Measurements from ENCODE around the gene PRRG3.

PRRG3 gene

GRCh38 chrX:151734446-151734845 lies 39.2 kb downstream of the PRRG3 start, which contains the start of gene CNGA2:
Gene CNGA2, plus strand, starts transcription at chrX:151734746. Its CDS starts 3,738 bp downstream, at chrX:151738484.
- TF ChIP-seq EZH2phosphoT487 (IDR thresholded peaks at IDR 0.05; ENCODE audit: low read length) (no peak), EZH2 (optimal IDR thresholded peaks at IDR 0.05; ENCODE audit: low read depth, low read length) (no peak), CTCF (IDR thresholded peaks at IDR 0.05; ENCODE audit: low read length) (no peak)
- Histone ChIP-seq H3K4me1 (ENCODE audit: low read length) (no peaks in the 10 kb centered on the region), H3K4me3 (ENCODE audit: low read length) (no peak within 1 kb of the TSS), H3K9me2 (replicated peaks; ENCODE audit: insufficient read depth, low read length) (no peaks in the 10 kb centered on the region), H2AFZ (ENCODE audit: low read length) (no peak within 1 kb of the TSS), H3K9ac (ENCODE audit: low read length) (no peak within 1 kb of the TSS), H3K9me3 (replicated peaks; ENCODE audit: insufficient read depth, low read length) (no peaks in the 10 kb centered on the region), H4K20me1 (ENCODE audit: insufficient read depth, low read length) (no peaks in the 10 kb centered on the region), H3K79me2 (ENCODE audit: low read length) (no peaks in the 10 kb centered on the region), H3K4me2 (ENCODE audit: low read depth, low read length) (no peak within 1 kb of the TSS), H3K27me3 (replicated peaks; ENCODE audit: insufficient read depth, low read length) (no peaks in the 10 kb centered on the region), H3K36me3 (replicated peaks; ENCODE audit: insufficient read depth, low read length) (no peaks in the 10 kb centered on the region), H3F3A (ENCODE audit: insufficient read depth, low read length) (no peaks in the 10 kb centered on the region), H3K27ac (ENCODE audit: low read length) (no peak within 1 kb of the TSS)
- no peak for DNase-seq

GRCh38 chrX:151735219-151735618 lies 40.0 kb downstream of the PRRG3 start:
- H3K9me3 ChIP-seq (replicated peaks; ENCODE audit: insufficient read depth, low read length): no peaks in the 10 kb centered on the region
- no peak for TF ChIP-seq EZH2 (optimal IDR thresholded peaks at IDR 0.05; ENCODE audit: low read depth, low read length)
- TF ChIP-seq EZH2phosphoT487 (IDR thresholded peaks at IDR 0.05; ENCODE audit: low read length): no peak
- TF ChIP-seq CTCF (IDR thresholded peaks at IDR 0.05; ENCODE audit: low read length): no peak

GRCh38 chrX:151736685-151737084 lies 41.4 kb downstream of the PRRG3 start:
- H3K27me3 ChIP-seq (replicated peaks; ENCODE audit: insufficient read depth, low read length): no peaks in the 10 kb centered on the region
- H4K20me1 ChIP-seq (ENCODE audit: insufficient read depth, low read length): no peaks in the 10 kb centered on the region
- DNase-seq: no peak
- no peak overlapping the region for H3K27ac ChIP-seq (ENCODE audit: low read length)
- H3K4me3 ChIP-seq (ENCODE audit: low read length): no peak overlapping the region
- no peaks in the 10 kb centered on the region for H3K9me3 ChIP-seq (replicated peaks; ENCODE audit: insufficient read depth, low read length)
- H3K36me3 ChIP-seq (replicated peaks; ENCODE audit: insufficient read depth, low read length): no peaks in the 10 kb centered on the region
- no peak overlapping the region for H3K9ac ChIP-seq (ENCODE audit: low read length)
- TF ChIP-seq EZH2 (optimal IDR thresholded peaks at IDR 0.05; ENCODE audit: low read depth, low read length) (no peak), CTCF (IDR thresholded peaks at IDR 0.05; ENCODE audit: low read length) (no peak), EZH2phosphoT487 (IDR thresholded peaks at IDR 0.05; ENCODE audit: low read length) (no peak)
- H2AFZ ChIP-seq (ENCODE audit: low read length): no peak overlapping the region
- H3K4me2 ChIP-seq (ENCODE audit: low read depth, low read length): no peak overlapping the region
- H3K79me2 ChIP-seq (ENCODE audit: low read length): no peaks in the 10 kb centered on the region
- no peaks in the 10 kb centered on the region for H3K9me2 ChIP-seq (replicated peaks; ENCODE audit: insufficient read depth, low read length)
- no peaks in the 10 kb centered on the region for H3K4me1 ChIP-seq (ENCODE audit: low read length)
- H3F3A ChIP-seq (ENCODE audit: insufficient read depth, low read length): no peaks in the 10 kb centered on the region

More at GRCh38 chrX:151735219-151735618, 40.0 kb downstream of the PRRG3 start:
- Histone ChIP-seq H3K27me3 (replicated peaks; ENCODE audit: insufficient read depth, low read length) (no peaks in the 10 kb centered on the region), H2AFZ (ENCODE audit: low read length) (no peak overlapping the region), H3K4me1 (ENCODE audit: low read length) (no peaks in the 10 kb centered on the region), H3K4me3 (ENCODE audit: low read length) (no peak overlapping the region), H3K9me2 (replicated peaks; ENCODE audit: insufficient read depth, low read length) (no peaks in the 10 kb centered on the region), H4K20me1 (ENCODE audit: insufficient read depth, low read length) (no peaks in the 10 kb centered on the region), H3F3A (ENCODE audit: insufficient read depth, low read length) (no peaks in the 10 kb centered on the region), H3K9ac (ENCODE audit: low read length) (no peak overlapping the region), H3K79me2 (ENCODE audit: low read length) (no peaks in the 10 kb centered on the region), H3K36me3 (replicated peaks; ENCODE audit: insufficient read depth, low read length) (no peaks in the 10 kb centered on the region), H3K27ac (ENCODE audit: low read length) (no peak overlapping the region), H3K4me2 (ENCODE audit: low read depth, low read length) (no peak overlapping the region)
- no peak for DNase-seq
